Ovary (tissue), 3 donors: ENCODE results near the gene DPP9.

Source experiments
- EP300 ChIP-seq: sonication (generic); formaldehyde crosslinking; IDR thresholded peaks from one replicate; pipeline ENCODE4 v1.6.1; 2017; ENCODE audit warnings: antibody characterized with exemption
- POLR2A ChIP-seq: fragments of 450-650 bp; IDR thresholded peaks from one replicate; pipeline ENCODE4 v1.6.1; 2017; ENCODE audit warnings: antibody characterized with exemption, mild to moderate bottlenecking, moderate library complexity
- TF ChIP-seq, protein P1 (sequence below), 3 donors: fragments of 450-650 bp in 2 of 3; fragments of 200-600 bp in 1 of 3; IDR thresholded peaks; one replicate each; pipeline versions ENCODE4 v1.5.1 to v1.8.0; 2016 to 2022; ENCODE audit warnings: antibody characterized with exemption in 3 of 3, mild to moderate bottlenecking in 1 of 3
- donor health status: DM: no; HTN: no; CAD: no.

- TF ChIP-seq, protein P1, sequence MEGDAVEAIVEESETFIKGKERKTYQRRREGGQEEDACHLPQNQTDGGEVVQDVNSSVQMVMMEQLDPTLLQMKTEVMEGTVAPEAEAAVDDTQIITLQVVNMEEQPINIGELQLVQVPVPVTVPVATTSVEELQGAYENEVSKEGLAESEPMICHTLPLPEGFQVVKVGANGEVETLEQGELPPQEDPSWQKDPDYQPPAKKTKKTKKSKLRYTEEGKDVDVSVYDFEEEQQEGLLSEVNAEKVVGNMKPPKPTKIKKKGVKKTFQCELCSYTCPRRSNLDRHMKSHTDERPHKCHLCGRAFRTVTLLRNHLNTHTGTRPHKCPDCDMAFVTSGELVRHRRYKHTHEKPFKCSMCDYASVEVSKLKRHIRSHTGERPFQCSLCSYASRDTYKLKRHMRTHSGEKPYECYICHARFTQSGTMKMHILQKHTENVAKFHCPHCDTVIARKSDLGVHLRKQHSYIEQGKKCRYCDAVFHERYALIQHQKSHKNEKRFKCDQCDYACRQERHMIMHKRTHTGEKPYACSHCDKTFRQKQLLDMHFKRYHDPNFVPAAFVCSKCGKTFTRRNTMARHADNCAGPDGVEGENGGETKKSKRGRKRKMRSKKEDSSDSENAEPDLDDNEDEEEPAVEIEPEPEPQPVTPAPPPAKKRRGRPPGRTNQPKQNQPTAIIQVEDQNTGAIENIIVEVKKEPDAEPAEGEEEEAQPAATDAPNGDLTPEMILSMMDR (IDR thresholded peaks at IDR 0.05): no peak
- TF ChIP-seq POLR2A: no peak
- TF ChIP-seq EP300: no peak
Observed at GRCh38 chr19:4763021-4763420, 39.4 kb upstream of the DPP9 start.
